ENCODE measurements around the gene RUFY1.

RUFY1 gene

GRCh38 chr5:179595916-179596315 is 45.6 kb downstream of the RUFY1 start:
- Histone ChIP-seq H3K27ac (no peak overlapping the region), H3K9me3 (replicated peaks in 1 of 11) (no peaks in the 10 kb centered on the region), H4K20me1 (peaks cover 0 to 29% (median 8%) of the 10 kb centered on the region in 11 experiments; a peak in 10 of 22 replicates), H3K4me1 (peaks cover 0 to 7% (median 0%) of the 10 kb centered on the region in 10 experiments; a peak in 5 of 20 replicates), H3K4me3 (no peak overlapping the region), H3K27me3 (no peaks in the 10 kb centered on the region), H3K4me2 (no peak overlapping the region), H3K36me3 (peaks cover 92 to 100% (median 98%) of the 10 kb centered on the region in 11 experiments), H3K9ac (no peak overlapping the region)
- TF ChIP-seq Cebpa-rat (IDR thresholded peaks at IDR 0.05), result no peak

- no peak overlapping the region for H3K27ac ChIP-seq
These were observed 46.1 kb downstream of the RUFY1 start for GRCh38 chr5:179596421-179596820.

DNA sequence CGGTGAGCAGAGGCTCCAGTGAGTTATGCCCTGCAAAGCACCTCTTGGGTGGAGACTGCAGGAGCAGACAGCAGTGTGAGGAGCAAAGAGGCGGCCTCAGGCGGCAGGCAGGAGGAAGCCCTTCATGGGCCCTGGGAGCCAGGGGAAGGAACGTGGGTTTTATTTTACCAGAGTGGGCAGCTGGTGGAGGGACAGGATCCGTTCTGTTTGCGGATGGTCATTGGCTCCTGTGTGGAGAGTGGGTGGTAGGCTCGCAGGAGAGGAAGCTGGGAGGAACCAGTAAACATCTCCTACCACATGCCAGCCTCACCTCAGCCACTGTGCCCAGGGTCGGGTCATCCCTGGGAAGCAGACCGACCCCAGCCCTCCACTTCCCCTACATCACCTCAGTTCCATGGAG is 48.7 kb downstream of the RUFY1 start:
- no peak overlapping the region for H3K27ac ChIP-seq
- peaks cover 0 to 38% (median 9%) of the 10 kb centered on the region in 11 experiments; a peak in 12 of 22 replicates for H4K20me1 ChIP-seq
- no peak overlapping the region for H3K4me3 ChIP-seq
- TF ChIP-seq Cebpa-rat (IDR thresholded peaks at IDR 0.05), result no peak
- peaks cover 0 to 7% (median 0%) of the 10 kb centered on the region in 10 experiments; a peak in 5 of 20 replicates for H3K4me1 ChIP-seq
- peaks cover 81 to 99% (median 89%) of the 10 kb centered on the region in 11 experiments for H3K36me3 ChIP-seq
- no peaks in the 10 kb centered on the region for H3K9me3 ChIP-seq (replicated peaks in 1 of 11)
- H3K4me2 ChIP-seq, result no peak overlapping the region
- H3K27me3 ChIP-seq, result no peaks in the 10 kb centered on the region
- no peak overlapping the region for H3K9ac ChIP-seq

More at GRCh38 chr5:179596421-179596820, 46.1 kb downstream of the RUFY1 start:
- H3K36me3 ChIP-seq, result peaks cover 94 to 100% (median 97%) of the 10 kb centered on the region in 11 experiments
- H3K4me3 ChIP-seq, result no peak overlapping the region
- H4K20me1 ChIP-seq, result peaks cover 0 to 30% (median 8%) of the 10 kb centered on the region in 11 experiments; a peak in 10 of 22 replicates
- peaks cover 0 to 7% (median 0%) of the 10 kb centered on the region in 10 experiments; a peak in 5 of 20 replicates for H3K4me1 ChIP-seq
- H3K9ac ChIP-seq, result no peak overlapping the region
- no peak for TF ChIP-seq Cebpa-rat (IDR thresholded peaks at IDR 0.05)
- H3K9me3 ChIP-seq (replicated peaks in 1 of 11), result no peaks in the 10 kb centered on the region
- no peaks in the 10 kb centered on the region for H3K27me3 ChIP-seq
- no peak overlapping the region for H3K4me2 ChIP-seq

DNA sequence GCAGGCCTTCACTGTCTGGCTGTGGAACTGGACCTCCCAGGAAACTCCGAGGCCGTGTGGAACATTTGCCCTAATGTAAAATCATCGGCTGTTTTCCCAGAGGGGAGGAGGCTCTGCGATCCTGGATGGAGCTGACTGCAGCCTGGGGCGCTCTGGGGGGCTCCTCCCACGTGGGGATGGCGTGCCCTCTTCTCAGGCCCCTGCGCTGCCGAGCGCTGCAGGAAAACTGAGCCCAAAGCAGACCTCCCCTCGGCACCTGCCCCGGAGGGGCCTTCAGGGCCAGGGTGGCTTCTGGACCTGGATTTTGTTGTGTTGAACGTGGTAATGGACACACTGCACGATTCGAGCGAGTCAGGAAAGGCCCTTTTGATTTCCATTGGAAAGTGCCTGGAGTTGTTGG is 49.2 kb downstream of the RUFY1 start:
- Histone ChIP-seq H3K36me3 (peaks cover 78 to 99% (median 89%) of the 10 kb centered on the region in 11 experiments), H3K9me3 (replicated peaks in 1 of 11) (no peaks in the 10 kb centered on the region), H3K4me2 (no peak overlapping the region), H3K27me3 (no peaks in the 10 kb centered on the region), H3K9ac (no peak overlapping the region), H3K27ac (no peak overlapping the region), H3K4me1 (peaks cover 0 to 7% (median 0%) of the 10 kb centered on the region in 10 experiments; a peak in 6 of 20 replicates), H4K20me1 (peaks cover 0 to 40% (median 10%) of the 10 kb centered on the region in 11 experiments; a peak in 12 of 22 replicates), H3K4me3 (no peak overlapping the region)
- no peak for TF ChIP-seq Cebpa-rat (IDR thresholded peaks at IDR 0.05)

DNA sequence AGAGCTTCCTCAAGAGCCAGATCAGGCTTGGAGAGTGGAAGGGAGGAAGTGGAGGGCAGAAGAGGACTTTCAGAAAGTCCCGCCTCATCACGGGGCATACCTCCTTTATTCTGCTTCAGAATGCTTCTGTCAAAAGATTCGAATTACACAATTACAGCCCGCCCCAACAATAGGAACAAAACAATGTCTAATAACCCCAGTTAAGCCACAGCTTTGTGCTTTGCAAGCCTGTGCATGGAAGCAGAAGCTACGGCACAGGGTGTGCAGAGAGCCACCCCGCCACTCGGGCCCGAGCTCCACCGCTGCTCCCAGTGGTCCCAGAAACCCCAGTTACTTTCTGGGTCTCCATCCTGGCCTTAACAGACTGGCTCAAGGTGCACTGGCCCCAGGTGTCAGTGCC is 49.6 kb downstream of the RUFY1 start:
- H3K9me3 ChIP-seq (replicated peaks in 1 of 11), result no peaks in the 10 kb centered on the region
- H3K27me3 ChIP-seq, result no peaks in the 10 kb centered on the region
- no peak for TF ChIP-seq Cebpa-rat (IDR thresholded peaks at IDR 0.05)
- H4K20me1 ChIP-seq, result peaks cover 0 to 44% (median 12%) of the 10 kb centered on the region in 11 experiments; a peak in 17 of 22 replicates
- no peak overlapping the region for H3K4me3 ChIP-seq
- no peak overlapping the region for H3K27ac ChIP-seq
- H3K4me2 ChIP-seq, result no peak overlapping the region
- no peak overlapping the region for H3K9ac ChIP-seq
- peaks cover 75 to 99% (median 89%) of the 10 kb centered on the region in 11 experiments for H3K36me3 ChIP-seq
- peaks cover 0 to 7% (median 0%) of the 10 kb centered on the region in 10 experiments; a peak in 6 of 20 replicates for H3K4me1 ChIP-seq

GRCh38 chr5:179601871-179602625 is 51.7 kb downstream of the RUFY1 start:
- Histone ChIP-seq H3K9ac (no peak overlapping the region), H3K27ac (no peak overlapping the region), H3K4me2 (no peak overlapping the region), H3K4me3 (no peak overlapping the region), H3K36me3 (peaks cover 65 to 99% (median 90%) of the 10 kb centered on the region in 11 experiments), H3K4me1 (peaks cover 5 to 24% (median 19%) of the 10 kb centered on the region in 10 experiments; a peak in 19 of 20 replicates), H3K9me3 (replicated peaks in 1 of 11) (no peaks in the 10 kb centered on the region), H4K20me1 (peaks cover 10 to 65% (median 32%) of the 10 kb centered on the region in 11 experiments; a peak in 21 of 22 replicates), H3K27me3 (no peaks in the 10 kb centered on the region)
- TF ChIP-seq Cebpa-rat (IDR thresholded peaks at IDR 0.05), result no peak

- TF ChIP-seq Cebpa-rat (IDR thresholded peaks at IDR 0.05), result no peak
- peaks cover 65 to 99% (median 87%) of the 10 kb centered on the region in 11 experiments for H3K36me3 ChIP-seq
These were observed 53.0 kb downstream of the RUFY1 start for GRCh38 chr5:179603308-179603707.

DNA sequence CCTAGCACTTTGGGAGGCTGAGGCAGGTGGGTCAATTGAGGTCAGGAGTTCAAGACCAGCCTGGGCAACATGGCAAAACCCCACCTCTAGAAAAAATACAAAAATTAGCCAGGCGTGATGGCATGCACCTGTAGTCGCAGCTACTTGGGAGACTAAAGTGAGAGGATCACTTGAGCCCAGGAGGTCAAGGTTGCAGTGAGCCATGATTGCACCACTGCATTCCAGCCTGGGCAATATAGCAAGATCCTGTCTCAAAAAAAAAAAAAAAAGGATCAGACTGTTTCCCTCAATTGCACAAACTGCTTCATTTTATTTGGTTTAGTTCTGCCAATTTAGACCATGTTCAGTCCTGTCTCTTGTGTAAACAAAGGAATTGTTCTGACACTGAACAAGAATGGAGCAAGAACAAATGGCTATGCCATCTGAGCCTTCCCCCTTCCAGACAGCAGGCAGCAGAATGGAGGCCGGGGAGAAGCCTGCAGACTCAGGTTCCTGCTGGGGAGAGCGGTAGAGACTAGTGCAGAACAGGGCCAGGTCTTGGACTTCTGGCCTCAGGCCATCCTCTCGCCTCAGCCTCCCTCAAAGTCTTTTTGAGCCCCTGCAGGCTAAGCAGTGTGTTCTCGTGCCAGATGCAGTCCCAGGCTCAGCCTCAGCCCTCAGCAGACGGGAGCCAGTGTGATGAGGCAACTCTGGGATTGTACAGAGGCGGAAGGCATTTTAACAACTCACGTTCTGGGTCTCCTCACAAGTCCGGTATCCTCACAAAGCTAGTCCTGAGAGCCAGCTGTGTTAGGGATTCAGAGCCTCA is 54.9 kb downstream of the RUFY1 start:
- Histone ChIP-seq H3K9ac (peak overlapping the region in 3 of 11 experiments; percentile 35 to 43 (median 39); a peak in 2 of 22 replicates), H3K4me3 (no peak overlapping the region), H3K4me1 (peaks cover 26 to 41% (median 34%) of the 10 kb centered on the region in 10 experiments), H3K27ac (peak overlapping the region in 4 of 11 experiments; percentile 15 to 41 (median 28); a peak in 5 of 22 replicates), H4K20me1 (peaks cover 39 to 77% (median 56%) of the 10 kb centered on the region in 11 experiments; a peak in 21 of 22 replicates), H3K27me3 (no peaks in the 10 kb centered on the region), H3K9me3 (replicated peaks in 1 of 11) (no peaks in the 10 kb centered on the region), H3K4me2 (peak overlapping the region in 7 of 11 experiments; percentile 30 to 66 (median 57); a peak in 12 of 22 replicates), H3K36me3 (peaks cover 63 to 99% (median 82%) of the 10 kb centered on the region in 11 experiments)
- no peak for TF ChIP-seq Cebpa-rat (IDR thresholded peaks at IDR 0.05)

More at GRCh38 chr5:179603308-179603707, 53.0 kb downstream of the RUFY1 start:
- Histone ChIP-seq H3K9ac (no peak overlapping the region), H3K27ac (no peak overlapping the region), H3K27me3 (no peaks in the 10 kb centered on the region), H4K20me1 (peaks cover 19 to 77% (median 44%) of the 10 kb centered on the region in 11 experiments; a peak in 21 of 22 replicates), H3K4me3 (no peak overlapping the region), H3K4me1 (peaks cover 18 to 35% (median 28%) of the 10 kb centered on the region in 10 experiments), H3K4me2 (no peak overlapping the region), H3K9me3 (replicated peaks in 1 of 11) (no peaks in the 10 kb centered on the region)
